ENCODE results near the gene MRTFB. TPM values are rescaled to one million over a fixed set of nuclear protein-coding genes. Genes with fewer than 3 reads are reported as not detected.
"Not testable (repeated sequence)": the region's sequence is repeated elsewhere in the genome, so short reads cannot be mapped to it uniquely, and the experiment has no call there.

Gene MRTFB
- total RNA-seq, 1 donor from 2014 or later: 37.5 TPM

GRCh38 chr16:14104066-14104465, 32.9 kb downstream of the MRTFB start:
- DNase-seq (ENCODE audit: low spot score in 2 of 2) (no peak), FAIRE-seq (no peak)

- DNase-seq (ENCODE audit: low spot score in 2 of 2) (no peak), FAIRE-seq (no peak)
These were observed 34.7 kb downstream of the MRTFB start for GRCh38 chr16:14105760-14106375.

- FAIRE-seq (no peak), DNase-seq (ENCODE audit: low spot score in 2 of 2) (no peak)
These were observed 35.3 kb downstream of the MRTFB start for GRCh38 chr16:14106457-14106856.

- FAIRE-seq (no peak), DNase-seq (ENCODE audit: low spot score in 2 of 2) (no peak)
These were observed 35.8 kb downstream of the MRTFB start for GRCh38 chr16:14106961-14107360.

GRCh38 chr16:14109077-14109775, 38.1 kb downstream of the MRTFB start:
- no peak for FAIRE-seq
- no peak for DNase-seq (ENCODE audit: low spot score in 2 of 2)

GRCh38 chr16:14109782-14110727, 38.9 kb downstream of the MRTFB start:
- no peak for FAIRE-seq
- no peak for DNase-seq (ENCODE audit: low spot score in 2 of 2)

GRCh38 chr16:14110728-14111251, 39.7 kb downstream of the MRTFB start:
- FAIRE-seq: no peak
- DNase-seq (ENCODE audit: low spot score in 2 of 2): no peak

- DNase-seq (ENCODE audit: low spot score in 2 of 2) (no peak), FAIRE-seq (no peak)
These were observed 40.8 kb downstream of the MRTFB start for GRCh38 chr16:14111713-14112538.

- DNase-seq (ENCODE audit: low spot score in 2 of 2) (no peak), FAIRE-seq (no peak)
These were observed 41.4 kb downstream of the MRTFB start for GRCh38 chr16:14112539-14112856.

GRCh38 chr16:14113344-14113743, 42.2 kb downstream of the MRTFB start:
- DNase-seq (ENCODE audit: low spot score in 2 of 2) (no peak), FAIRE-seq (no peak)

- FAIRE-seq (no peak), DNase-seq (ENCODE audit: low spot score in 2 of 2) (no peak)
These were observed 45.9 kb downstream of the MRTFB start for GRCh38 chr16:14117051-14117450.

- no peak for DNase-seq (ENCODE audit: low spot score in 2 of 2)
- no peak for FAIRE-seq
These were observed 48.7 kb downstream of the MRTFB start for GRCh38 chr16:14119799-14120198.

GRCh38 chr16:14120335-14120734, 49.2 kb downstream of the MRTFB start:
- DNase-seq (ENCODE audit: low spot score in 2 of 2): no peak
- FAIRE-seq: no peak

- FAIRE-seq: no peak
These were observed 50.0 kb downstream of the MRTFB start for GRCh38 chr16:14121142-14121541.

GRCh38 chr16:14121872-14122271, 50.8 kb downstream of the MRTFB start:
- FAIRE-seq (no peak), DNase-seq (ENCODE audit: low spot score in 2 of 2) (no peak)

More at GRCh38 chr16:14121142-14121541, 50.0 kb downstream of the MRTFB start:
- DNase-seq (ENCODE audit: low spot score in 2 of 2): no peak

- not testable (repeated sequence) for DNase-seq (ENCODE audit: low spot score in 2 of 2); FAIRE-seq
These were observed 51.3 kb downstream of the MRTFB start for GRCh38 chr16:14122430-14122829.

- FAIRE-seq (no peak), DNase-seq (ENCODE audit: low spot score in 2 of 2) (no peak)
These were observed 54.0 kb downstream of the MRTFB start for GRCh38 chr16:14125000-14125681.

GRCh38 chr16:14125708-14126107, 54.6 kb downstream of the MRTFB start:
- FAIRE-seq (no peak), DNase-seq (ENCODE audit: low spot score in 2 of 2) (no peak)

- no peak for DNase-seq (ENCODE audit: low spot score in 2 of 2)
- no peak for FAIRE-seq
These were observed 57.0 kb downstream of the MRTFB start for GRCh38 chr16:14128097-14128496.

- DNase-seq (ENCODE audit: low spot score in 2 of 2) (no peak), FAIRE-seq (no peak)
These were observed 58.4 kb downstream of the MRTFB start for GRCh38 chr16:14129502-14129901.
